Memory B cell (primary cell): ENCODE results near the gene DPEP2NB.
"Not testable (repeated sequence)": the region's sequence is repeated elsewhere in the genome, so short reads cannot be mapped to it uniquely, and the experiment has no call there.

Source experiments
- ATAC-seq: fragments of 150-1000 bp; cut with Tn5 transposase; 2 replicates; pipeline ENCODE4 v1.10.0; 2021; ENCODE audit warnings: low read depth, mild to moderate bottlenecking, moderate library complexity
- DNase-seq, 2 donors: peaks; one replicate each; pipeline ENCODE4 v3.0.0; 2022; ENCODE audit warnings: low spot score in 2 of 2
- H3K27ac Mint-ChIP-seq: one replicate; pipeline ENCODE4 v1.8.0; 2022; ENCODE audit warnings: mild to moderate bottlenecking, moderate library complexity, mixed read lengths
- H3K27me3 Mint-ChIP-seq: one replicate; pipeline ENCODE4 v1.8.0; 2022; ENCODE audit warnings: mixed read lengths
- H3K36me3 Mint-ChIP-seq: one replicate; pipeline ENCODE4 v1.8.0; 2022; ENCODE audit warnings: mild to moderate bottlenecking, mixed read lengths
- H3K4me1 Mint-ChIP-seq: one replicate; pipeline ENCODE4 v1.8.0; 2022; ENCODE audit warnings: mixed read lengths
- H3K4me3 Mint-ChIP-seq: one replicate; pipeline ENCODE4 v1.8.0; 2022; ENCODE audit warnings: mild to moderate bottlenecking, moderate library complexity, mixed read lengths
- H3K9me3 Mint-ChIP-seq: one replicate; pipeline ENCODE4 v1.8.0; 2022; ENCODE audit warnings: mixed read lengths

Gene DPEP2NB

GRCh38 chr16:67999985-68000384, 15.7 kb downstream of the DPEP2NB start:
- ATAC-seq = peak; percentile 48
- peak overlapping the region; percentile 86 for H3K4me3 Mint-ChIP-seq

GRCh38 chr16:67998779-67999688, 16.7 kb downstream of the DPEP2NB start, which contains the start of gene DPEP2:
Gene DPEP2 (minus strand): TSS chr16:67999484. CDS start chr16:67993212, 6,272 bp downstream.
- peak within 1 kb of the TSS; percentile 86 for H3K4me3 Mint-ChIP-seq
- H3K27ac Mint-ChIP-seq = peak within 1 kb of the TSS; percentile 87
- not testable (repeated sequence) for H3K27me3 Mint-ChIP-seq, H3K9me3 Mint-ChIP-seq, H3K36me3 Mint-ChIP-seq
- ATAC-seq = peak; percentile 84
- H3K4me1 Mint-ChIP-seq = peaks cover 37% of the 10 kb centered on the region
- DNase-seq = peak; percentile 37 to 56

More at GRCh38 chr16:67999985-68000384, 15.7 kb downstream of the DPEP2NB start:
- Mint-ChIP-seq H3K27me3 (no peaks in the 10 kb centered on the region), H3K36me3 (peaks cover 4% of the 10 kb centered on the region), H3K4me1 (peaks cover 37% of the 10 kb centered on the region), H3K27ac (peak overlapping the region; percentile 87), H3K9me3 (no peaks in the 10 kb centered on the region)
- no peak for DNase-seq

- H3K9me3 Mint-ChIP-seq, H3K36me3 Mint-ChIP-seq, H3K27me3 Mint-ChIP-seq, DNase-seq, ATAC-seq: not testable (repeated sequence)
- H3K4me1 Mint-ChIP-seq = peaks cover 43% of the 10 kb centered on the region
- H3K27ac Mint-ChIP-seq = peak overlapping the region; percentile 87
- peak overlapping the region; percentile 86 for H3K4me3 Mint-ChIP-seq
These were observed 17.4 kb downstream of the DPEP2NB start for GRCh38 chr16:67998231-67998778.

GRCh38 chr16:67996666-67997065, 19.0 kb downstream of the DPEP2NB start:
- Mint-ChIP-seq H3K4me1 (peaks cover 49% of the 10 kb centered on the region), H3K27me3 (no peaks in the 10 kb centered on the region), H3K9me3 (no peaks in the 10 kb centered on the region), H3K4me3 (peak overlapping the region; percentile 17), H3K27ac (peak overlapping the region; percentile 85), H3K36me3 (peaks cover 4% of the 10 kb centered on the region)
- ATAC-seq (no peak), DNase-seq (no peak)

- ATAC-seq = peak; percentile 52
- H3K9me3 Mint-ChIP-seq = no peaks in the 10 kb centered on the region
- no peaks in the 10 kb centered on the region for H3K27me3 Mint-ChIP-seq
- peak overlapping the region; percentile 97 for H3K27ac Mint-ChIP-seq
- peaks cover 45% of the 10 kb centered on the region for H3K4me1 Mint-ChIP-seq
- peak; percentile 41 to 60 for DNase-seq
- peaks cover 4% of the 10 kb centered on the region for H3K36me3 Mint-ChIP-seq
- H3K4me3 Mint-ChIP-seq = peak overlapping the region; percentile 60
These were observed 20.3 kb downstream of the DPEP2NB start for GRCh38 chr16:67995423-67995822.

GRCh38 chr16:67994040-67994408, 21.7 kb downstream of the DPEP2NB start:
- Mint-ChIP-seq H3K4me1 (peaks cover 39% of the 10 kb centered on the region), H3K4me3 (peak overlapping the region; percentile 80), H3K27ac (peak overlapping the region; percentile 92)
- not testable (repeated sequence) for H3K9me3 Mint-ChIP-seq, ATAC-seq, H3K36me3 Mint-ChIP-seq, H3K27me3 Mint-ChIP-seq, DNase-seq

- Mint-ChIP-seq H3K27ac (peak overlapping the region; percentile 92), H3K36me3 (peaks cover 4% of the 10 kb centered on the region), H3K9me3 (no peaks in the 10 kb centered on the region), H3K4me1 (peaks cover 38% of the 10 kb centered on the region), H3K27me3 (no peaks in the 10 kb centered on the region), H3K4me3 (peak overlapping the region; percentile 80)
- DNase-seq (peak; percentile 84 to 85), ATAC-seq (peak; percentile 75)
These were observed 22.3 kb downstream of the DPEP2NB start for GRCh38 chr16:67993207-67994039.

GRCh38 chr16:67992661-67993206, 23.0 kb downstream of the DPEP2NB start:
- H3K4me1 Mint-ChIP-seq = peaks cover 42% of the 10 kb centered on the region
- DNase-seq = no peak
- no peaks in the 10 kb centered on the region for H3K9me3 Mint-ChIP-seq
- peaks cover 4% of the 10 kb centered on the region for H3K36me3 Mint-ChIP-seq
- peak overlapping the region; percentile 80 for H3K4me3 Mint-ChIP-seq
- H3K27ac Mint-ChIP-seq = peak overlapping the region; percentile 92
- no peaks in the 10 kb centered on the region for H3K27me3 Mint-ChIP-seq
- ATAC-seq = peak; percentile 7

- DNase-seq = no peak
- H3K4me1 Mint-ChIP-seq = peaks cover 31% of the 10 kb centered on the region
- H3K4me3 Mint-ChIP-seq = no peak overlapping the region
- no peaks in the 10 kb centered on the region for H3K36me3 Mint-ChIP-seq
- ATAC-seq = no peak
- no peaks in the 10 kb centered on the region for H3K9me3 Mint-ChIP-seq
- peak overlapping the region; percentile 62 for H3K27ac Mint-ChIP-seq
- no peaks in the 10 kb centered on the region for H3K27me3 Mint-ChIP-seq
These were observed 25.7 kb downstream of the DPEP2NB start for GRCh38 chr16:67990018-67990386.

GRCh38 chr16:67989322-67990017, 26.2 kb downstream of the DPEP2NB start:
- H3K27ac Mint-ChIP-seq = peak overlapping the region; percentile 62
- no peaks in the 10 kb centered on the region for H3K9me3 Mint-ChIP-seq
- no peak for ATAC-seq
- H3K4me1 Mint-ChIP-seq = peaks cover 31% of the 10 kb centered on the region
- H3K36me3 Mint-ChIP-seq = no peaks in the 10 kb centered on the region
- DNase-seq = no peak
- H3K27me3 Mint-ChIP-seq = no peaks in the 10 kb centered on the region
- H3K4me3 Mint-ChIP-seq = no peak overlapping the region

- ATAC-seq = no peak
- H3K27ac Mint-ChIP-seq = no peak overlapping the region
These were observed 27.0 kb downstream of the DPEP2NB start for GRCh38 chr16:67988675-67989074.

GRCh38 chr16:67987460-67988160, 28.1 kb downstream of the DPEP2NB start:
- H3K4me3 Mint-ChIP-seq = no peak overlapping the region
- ATAC-seq = no peak
- no peak for DNase-seq
- H3K36me3 Mint-ChIP-seq = no peaks in the 10 kb centered on the region
- H3K9me3 Mint-ChIP-seq = no peaks in the 10 kb centered on the region
- H3K4me1 Mint-ChIP-seq = peaks cover 24% of the 10 kb centered on the region
- H3K27ac Mint-ChIP-seq = peak overlapping the region; percentile 88
- H3K27me3 Mint-ChIP-seq = no peaks in the 10 kb centered on the region

More at GRCh38 chr16:67988675-67989074, 27.0 kb downstream of the DPEP2NB start:
- Mint-ChIP-seq H3K4me1 (peaks cover 28% of the 10 kb centered on the region), H3K36me3 (no peaks in the 10 kb centered on the region), H3K9me3 (no peaks in the 10 kb centered on the region), H3K4me3 (no peak overlapping the region), H3K27me3 (no peaks in the 10 kb centered on the region)
- DNase-seq = no peak

GRCh38 chr16:67986949-67987348, 28.8 kb downstream of the DPEP2NB start:
- DNase-seq (no peak), ATAC-seq (no peak)
- peaks cover 22% of the 10 kb centered on the region for H3K4me1 Mint-ChIP-seq
- peak overlapping the region; percentile 88 for H3K27ac Mint-ChIP-seq
- no peaks in the 10 kb centered on the region for H3K36me3 Mint-ChIP-seq
- H3K9me3 Mint-ChIP-seq = no peaks in the 10 kb centered on the region
- no peaks in the 10 kb centered on the region for H3K27me3 Mint-ChIP-seq
- H3K4me3 Mint-ChIP-seq = no peak overlapping the region
